ENCODE results near the gene PRSS27.
A peak's percentile ranks its signal among the peaks of the same experiment; 100 is the strongest.
"Not testable (repeated sequence)": the region's sequence is repeated elsewhere in the genome, so short reads cannot be mapped to it uniquely, and the experiment has no call there.

PRSS27 gene

GRCh38 chr16:2696601-2697250 is 23.3 kb downstream of the PRSS27 start:
- DNase-seq (ENCODE audit: low read depth): not testable (repeated sequence)

DNA sequence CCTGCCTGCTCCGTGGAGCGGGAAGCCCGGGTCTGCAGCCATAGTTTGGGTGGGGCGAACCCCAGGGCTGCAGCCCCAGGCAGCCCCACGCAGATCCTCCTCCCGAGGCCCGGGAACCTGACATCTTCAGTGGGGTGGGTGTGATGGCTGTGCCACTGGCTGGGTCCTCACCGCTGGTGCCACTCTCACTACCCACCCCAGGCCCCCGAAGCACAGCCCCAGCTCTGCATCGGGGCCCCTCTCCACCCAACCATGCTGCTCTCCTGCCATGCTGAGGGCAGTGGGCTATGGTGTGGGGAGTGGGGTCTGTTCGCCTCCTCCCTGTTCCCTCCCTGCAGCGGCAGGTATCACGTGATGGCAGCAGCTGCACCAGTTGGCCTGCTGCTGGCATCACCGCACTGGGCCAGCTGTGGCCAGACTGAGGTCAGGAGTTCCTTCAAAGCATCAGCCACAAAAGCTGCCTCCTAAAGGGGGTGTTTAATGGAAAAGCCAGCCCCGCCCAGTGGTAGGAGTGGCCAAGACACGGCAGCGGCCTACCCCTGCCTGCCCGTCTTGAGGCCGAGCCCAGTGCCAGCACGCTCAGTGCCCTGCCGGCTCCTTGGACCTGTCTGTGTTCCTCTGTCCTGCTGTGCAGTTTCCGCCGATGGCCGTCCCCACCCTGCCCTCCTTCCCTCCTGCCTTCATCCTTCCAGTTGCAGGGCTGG is 26.9 kb downstream of the PRSS27 start:
- DNase-seq (ENCODE audit: low read depth): peak; percentile 14

DNA sequence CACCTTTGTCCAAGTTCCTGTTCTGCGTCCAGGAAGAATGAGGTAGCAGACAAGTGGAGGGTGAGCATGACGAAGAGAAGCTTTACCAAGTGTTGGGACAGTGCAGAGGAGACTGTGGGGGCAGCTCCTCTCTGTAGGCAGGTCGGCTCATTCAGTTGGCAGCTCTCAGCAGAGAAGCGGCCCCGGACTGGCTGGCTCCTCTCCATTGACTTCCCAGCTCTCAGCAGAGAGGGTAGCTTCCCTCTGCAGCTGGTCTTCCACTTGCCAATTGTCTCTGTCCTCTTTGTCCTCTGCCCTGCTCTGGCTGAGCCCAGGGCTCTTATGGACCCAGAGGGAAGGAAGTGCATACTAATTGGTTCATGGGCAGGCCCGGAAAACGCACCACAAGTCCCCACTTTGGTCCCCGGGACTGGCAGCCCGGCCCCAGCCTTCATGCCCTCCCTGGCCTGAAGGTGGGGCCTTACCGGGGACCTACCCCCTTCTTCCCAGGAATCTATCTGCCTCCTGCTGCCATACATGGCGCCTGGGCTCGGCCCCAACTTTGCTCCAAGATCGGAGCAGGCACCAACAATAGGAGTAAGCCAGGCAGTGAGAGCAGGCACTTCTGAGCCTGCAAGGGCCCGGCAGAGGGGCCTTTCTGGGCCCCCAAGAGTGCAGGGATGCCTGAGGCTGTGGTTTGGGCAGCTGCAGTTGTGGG is 27.6 kb downstream of the PRSS27 start:
- DNase-seq (ENCODE audit: low read depth): no peak

DNA sequence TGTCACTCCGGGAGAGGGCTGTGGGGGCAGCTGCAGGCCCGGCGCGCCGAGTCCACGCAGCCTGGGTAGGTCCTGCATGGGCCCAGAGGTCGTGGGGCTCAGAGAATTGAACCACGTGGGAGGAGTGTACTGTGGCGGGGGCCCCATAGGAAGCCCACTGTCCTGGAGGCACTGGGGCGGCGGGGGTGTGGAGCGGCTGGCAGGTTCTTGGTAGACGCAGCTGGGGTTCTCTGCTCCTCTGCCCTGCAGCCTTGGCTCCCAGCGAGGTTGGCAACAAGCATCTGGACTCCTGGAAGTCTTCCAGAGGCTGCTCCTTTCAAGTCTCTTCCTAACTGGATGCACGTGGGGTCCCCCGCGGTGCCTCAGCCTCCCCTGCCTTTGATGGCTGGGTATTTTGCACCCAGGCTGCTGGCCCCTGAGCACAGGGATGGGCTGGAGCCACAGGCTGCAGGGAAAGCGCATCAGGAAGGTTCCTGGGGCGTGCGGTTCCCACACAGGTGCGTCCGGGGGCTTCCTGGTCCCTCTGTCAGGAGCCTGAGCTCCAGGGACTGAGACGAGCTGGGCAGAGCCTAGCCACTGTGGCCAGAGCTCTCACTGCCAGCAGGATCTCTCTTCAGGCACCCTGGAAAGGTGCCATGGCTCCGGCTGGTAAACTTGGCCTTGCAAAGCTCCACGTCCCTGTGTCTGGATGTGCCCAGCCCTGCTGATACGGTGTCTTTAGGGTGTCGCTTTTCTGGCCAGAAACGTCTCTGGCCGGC is 28.4 kb downstream of the PRSS27 start:
- DNase-seq (ENCODE audit: low read depth): no peak

GRCh38 chr16:2690852-2691251 is 29.2 kb downstream of the PRSS27 start:
- DNase-seq (ENCODE audit: low read depth): no peak

DNA sequence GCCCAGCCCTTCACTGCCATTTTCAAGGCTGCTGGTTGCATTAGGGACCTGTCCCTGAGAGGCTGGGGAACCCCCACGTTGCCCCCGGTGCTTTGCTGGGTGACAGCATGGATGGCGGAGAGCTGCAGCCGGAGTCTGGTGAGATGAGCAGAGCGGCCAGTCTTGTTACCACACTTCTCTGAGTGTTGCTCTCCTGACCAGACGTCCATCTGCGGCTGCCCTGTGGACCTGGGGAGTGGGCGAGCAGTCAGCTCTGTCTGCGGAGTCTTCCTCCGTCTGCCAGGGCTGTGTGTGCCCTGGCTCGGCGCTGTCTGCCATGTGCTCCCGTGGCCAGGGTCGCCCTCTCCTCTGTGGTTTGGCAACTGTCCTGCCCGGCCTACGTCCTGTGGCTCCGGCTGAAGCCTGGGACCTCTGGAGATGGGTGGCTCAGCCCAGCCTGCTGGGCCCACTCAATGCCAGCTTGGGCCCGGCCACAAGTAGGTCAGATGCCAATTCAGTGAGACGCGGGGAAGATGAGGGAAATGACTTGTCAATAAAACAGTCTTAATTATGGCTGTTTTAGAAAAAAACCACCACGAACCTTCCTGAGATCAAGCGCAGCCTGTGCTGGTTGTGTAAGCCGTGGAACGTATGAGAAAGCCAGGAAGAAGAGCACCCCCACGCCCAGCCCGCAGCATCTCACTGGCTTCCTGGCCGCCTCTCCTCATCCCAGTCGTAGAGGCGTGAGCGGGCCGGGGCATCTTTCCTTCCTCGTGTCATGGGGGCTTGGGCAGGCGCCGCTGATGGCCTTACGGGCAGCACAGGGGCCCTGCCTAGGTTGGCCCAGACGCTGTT is 29.8 kb downstream of the PRSS27 start:
- DNase-seq (ENCODE audit: low read depth): no peak

DNA sequence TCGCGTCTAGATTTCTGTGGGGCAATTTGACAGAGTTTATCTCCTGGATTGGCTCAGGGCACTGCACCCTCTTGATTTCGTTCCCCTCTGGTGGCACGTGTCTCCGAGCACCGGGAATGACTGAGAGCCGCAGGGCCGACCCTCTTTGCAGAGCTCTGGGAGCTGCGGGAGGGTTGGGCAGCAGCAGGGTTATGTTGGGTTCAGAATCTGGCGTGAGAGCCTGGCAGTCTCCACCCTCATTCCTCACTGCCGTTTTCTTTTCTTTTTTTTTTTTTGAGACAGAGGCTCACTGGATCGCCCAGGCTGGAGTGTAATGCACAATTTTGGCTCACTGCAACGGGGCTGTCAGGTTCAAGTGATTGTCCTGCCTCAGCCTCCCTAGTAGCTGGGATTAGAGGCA is 30.6 kb downstream of the PRSS27 start:
- DNase-seq (ENCODE audit: low read depth): not testable (repeated sequence)

DNA sequence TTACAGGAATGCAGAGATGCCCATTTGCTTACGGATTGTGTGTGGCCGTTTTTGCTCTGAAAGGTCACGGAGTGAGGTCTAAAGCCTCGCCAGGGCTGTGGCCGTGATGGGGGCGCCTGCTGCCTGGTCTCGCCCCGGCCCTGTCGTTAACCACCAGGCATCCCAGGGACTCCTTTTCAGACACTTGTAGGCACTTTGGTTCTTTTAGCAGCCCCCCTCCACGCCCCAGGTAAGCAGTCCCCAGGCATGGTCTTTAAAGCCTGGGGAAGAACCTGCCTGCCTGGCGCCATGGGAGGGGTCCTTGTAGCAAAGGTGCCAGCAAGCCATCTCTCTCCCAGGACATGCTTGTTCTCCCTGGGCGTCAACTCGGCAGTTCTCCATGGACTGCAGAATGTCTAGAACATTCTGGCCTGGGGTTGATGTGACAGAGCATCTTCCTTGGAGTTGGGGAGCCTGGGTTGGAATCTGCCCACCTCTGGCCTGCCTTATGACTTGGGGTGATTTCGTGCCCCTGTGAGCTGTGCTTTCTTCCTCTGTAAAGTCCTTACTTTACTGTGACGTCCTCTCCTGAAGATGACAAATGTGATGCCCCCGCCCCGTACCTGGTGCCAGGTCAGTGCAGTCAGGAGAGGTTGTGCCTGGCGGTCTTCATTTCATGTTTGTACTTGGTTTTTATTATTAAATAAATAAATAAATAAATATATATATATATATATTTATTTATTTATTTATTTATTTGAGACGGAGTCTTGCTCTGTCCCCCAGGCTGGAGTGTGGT is 32.3 kb downstream of the PRSS27 start:
- no peak for DNase-seq (ENCODE audit: low read depth)

- no peak for DNase-seq (ENCODE audit: low read depth)
Observed at GRCh38 chr16:2686912-2687507, 33.0 kb downstream of the PRSS27 start.

GRCh38 chr16:2686075-2686474 is 33.9 kb downstream of the PRSS27 start:
- DNase-seq (ENCODE audit: low read depth): not testable (repeated sequence)

DNA sequence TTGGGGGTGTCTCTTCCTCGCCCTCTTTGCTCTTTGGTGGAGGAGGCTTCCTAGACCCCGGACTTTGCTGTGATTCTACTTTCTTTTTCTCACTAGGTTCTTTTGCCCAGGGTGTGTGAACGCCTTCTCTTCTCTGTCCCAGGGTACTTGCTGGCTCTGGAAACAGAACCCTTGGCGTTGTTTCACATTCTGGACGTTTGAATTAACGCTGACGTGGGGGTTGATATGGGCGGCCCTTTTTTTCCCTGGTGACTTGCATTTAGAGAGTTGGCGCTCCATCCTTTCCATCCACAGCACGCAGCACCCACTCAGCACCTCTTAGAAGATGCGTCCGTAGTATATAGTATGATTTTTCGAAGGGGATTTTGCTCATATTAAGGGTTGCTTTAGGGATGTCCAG is 37.0 kb downstream of the PRSS27 start:
- DNase-seq (ENCODE audit: low read depth): not testable (repeated sequence)

DNA sequence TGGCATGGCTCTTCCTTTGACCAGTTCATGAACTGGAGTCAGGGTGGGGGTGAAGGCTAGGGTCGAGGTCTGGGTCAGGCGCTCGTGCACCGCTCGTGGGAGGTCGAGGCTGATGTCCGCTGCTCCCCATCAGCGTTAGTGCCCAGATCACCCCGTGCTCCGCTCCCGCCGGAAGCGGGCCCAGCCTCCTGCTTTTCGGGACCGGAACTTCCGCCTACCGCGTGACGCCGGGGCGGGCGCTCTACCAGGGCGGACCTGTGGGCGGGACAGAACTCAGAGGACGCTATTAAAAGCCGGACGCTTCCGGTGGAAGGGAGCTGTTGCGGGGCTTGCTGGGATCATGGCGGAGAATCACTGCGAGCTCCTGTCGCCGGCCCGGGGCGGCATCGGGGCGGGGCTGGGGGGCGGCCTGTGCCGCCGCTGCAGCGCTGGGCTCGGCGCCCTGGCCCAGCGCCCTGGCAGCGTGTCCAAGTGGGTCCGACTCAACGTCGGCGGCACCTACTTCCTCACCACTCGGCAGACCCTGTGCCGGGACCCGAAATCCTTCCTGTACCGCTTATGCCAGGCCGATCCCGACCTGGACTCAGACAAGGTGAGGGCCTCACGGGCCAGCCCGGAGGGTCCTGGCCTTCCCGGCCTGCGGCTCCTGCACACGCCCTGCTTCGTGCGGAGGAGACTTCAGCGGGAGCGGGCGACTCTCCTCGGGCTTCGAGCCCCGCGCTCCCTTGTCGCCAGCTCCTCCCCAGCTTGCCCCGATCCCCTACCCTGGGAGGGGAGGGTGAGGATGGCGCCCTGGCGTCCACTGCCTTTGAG is 37.6 kb downstream of the PRSS27 start, which contains the start of gene KCTD5:
KCTD5 (plus strand) TSS at position 315 of the 813 bp plus-strand sequence; CDS start at position 341, 26 bp downstream.
- peak; percentile 78 for DNase-seq (ENCODE audit: low read depth)

DNA sequence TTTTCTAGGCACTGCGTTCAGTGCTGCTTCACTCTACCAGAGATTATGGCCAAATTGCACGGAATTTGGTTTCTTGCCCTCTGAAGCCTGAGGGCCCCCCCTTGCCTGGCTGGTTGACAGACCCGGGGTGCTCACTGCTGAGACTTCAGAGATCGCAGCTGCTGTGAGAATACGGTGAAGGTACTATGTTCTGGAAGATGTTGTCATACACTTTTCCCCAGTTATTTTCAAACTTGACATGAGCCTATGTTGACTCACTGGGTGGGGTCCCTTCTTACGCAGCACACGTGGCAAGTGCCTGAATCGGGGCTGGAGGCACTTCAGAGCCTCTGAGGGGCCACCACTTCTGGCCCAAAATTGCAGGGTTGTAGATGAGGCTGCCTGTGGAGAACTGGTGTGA is 39.7 kb downstream of the PRSS27 start:
- DNase-seq (ENCODE audit: low read depth): not testable (repeated sequence)

DNA sequence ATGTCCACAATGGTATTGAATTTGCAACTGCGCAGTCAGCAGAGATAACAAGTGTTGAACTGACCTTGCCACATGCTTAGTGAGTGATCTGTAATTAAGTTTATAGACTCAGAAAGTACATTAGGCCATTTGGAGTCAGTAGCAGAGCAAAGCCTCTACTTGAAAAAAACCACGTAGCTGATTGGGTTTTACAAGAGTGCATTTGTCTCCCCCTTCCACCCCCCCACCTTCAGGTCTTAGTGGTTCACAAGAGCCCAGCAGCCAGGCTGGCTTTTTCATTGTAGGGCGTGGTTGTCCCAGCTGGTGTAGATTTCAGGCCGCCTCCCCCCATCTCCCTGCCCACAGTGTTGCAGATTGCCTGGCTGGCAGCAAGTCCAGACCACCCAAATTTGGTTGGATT is 40.1 kb downstream of the PRSS27 start:
- not testable (repeated sequence) for DNase-seq (ENCODE audit: low read depth)

GRCh38 chr16:2678206-2678965 is 41.6 kb downstream of the PRSS27 start:
- DNase-seq (ENCODE audit: low read depth): not testable (repeated sequence)

DNA sequence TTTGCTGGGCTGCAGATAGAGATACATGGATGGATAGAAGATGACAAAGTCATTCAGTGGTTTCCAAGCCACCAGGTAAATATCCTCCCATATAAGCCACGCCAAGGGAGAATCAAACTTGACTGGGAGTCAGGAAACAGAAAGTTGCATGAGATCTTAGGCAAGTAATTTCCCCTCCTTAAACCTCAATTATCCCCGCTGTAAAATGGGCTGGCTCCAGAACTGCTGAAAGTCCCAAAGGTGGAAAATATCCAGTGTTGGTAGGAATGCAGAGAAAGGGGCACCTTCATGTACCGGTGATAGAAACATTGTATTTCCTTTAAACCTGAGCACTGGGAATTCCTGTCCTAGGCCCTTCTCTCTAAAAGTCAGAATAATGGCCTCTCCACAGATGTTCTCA is 43.1 kb downstream of the PRSS27 start:
- not testable (repeated sequence) for DNase-seq (ENCODE audit: low read depth)

GRCh38 chr16:2675714-2676113 is 44.3 kb downstream of the PRSS27 start:
- no peak for DNase-seq (ENCODE audit: low read depth)

DNA sequence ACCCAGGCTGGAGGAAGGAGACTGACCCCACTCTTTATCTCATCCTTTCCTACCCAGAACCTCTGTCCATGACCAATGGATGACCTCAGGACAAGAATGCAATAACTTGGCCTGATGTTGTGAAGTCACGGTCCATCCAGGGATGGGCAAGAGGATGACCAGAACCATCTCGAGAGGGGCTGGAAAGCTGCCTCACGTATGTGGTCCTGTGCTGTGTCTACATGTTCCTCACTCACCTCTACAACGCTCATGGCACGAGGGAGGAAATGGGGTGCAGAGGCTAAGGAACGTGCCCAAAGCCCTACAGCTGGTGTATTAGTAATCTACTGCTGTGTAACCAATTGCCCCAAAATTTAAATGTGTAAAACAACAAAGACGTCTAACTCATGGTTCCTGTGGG is 45.0 kb downstream of the PRSS27 start:
- no peak for DNase-seq (ENCODE audit: low read depth)
